Subcutaneous adipose tissue (tissue), 4 donors: ENCODE data around the gene PPIF. TPM values are rescaled to one million over a fixed set of nuclear protein-coding genes. Genes with fewer than 3 reads are reported as not detected.

ENCODE experiments used
- CTCF ChIP-seq: fragments of 450-650 bp; IDR thresholded peaks from one replicate; pipeline ENCODE4 v1.5.1; 2016; ENCODE audit warnings: low read depth, mild to moderate bottlenecking, control low read depth, antibody characterized with exemption, moderate library complexity
- total RNA-seq, 4 donors: library from RNA; depleted of rRNA; stranded (reverse); fragments of >200 nt; gene quantifications; one replicate each; pipeline ENCODE4 v1.1.0, GENCODE V29; 2016

PPIF gene
- total RNA-seq, 4 donors from 2014 or later, result 13.0 to 55.2 (median 29.8) TPM

GRCh38 chr10:79310911-79311573, 36.2 kb upstream of the PPIF start:
- no peak for TF ChIP-seq CTCF

- TF ChIP-seq CTCF, result no peak
Measured at GRCh38 chr10:79311581-79312407, 35.5 kb upstream of the PPIF start.

GRCh38 chr10:79312601-79313187, 34.6 kb upstream of the PPIF start:
- TF ChIP-seq CTCF, result no peak

GRCh38 chr10:79313320-79313719, 33.9 kb upstream of the PPIF start:
- TF ChIP-seq CTCF, result no peak

GRCh38 chr10:79313911-79314439, 33.3 kb upstream of the PPIF start:
- TF ChIP-seq CTCF, result no peak

- no peak for TF ChIP-seq CTCF
Measured at GRCh38 chr10:79314761-79315601, 32.3 kb upstream of the PPIF start.
